ENCODE measurements around the gene DLGAP4.

Gene DLGAP4

GRCh38 chr20:36541227-36541767 is 235.2 kb downstream of the DLGAP4 start, which contains the start of gene MYL9:
Gene MYL9 (plus strand): TSS chr20:36541519. CDS start chr20:36544885, 3,366 bp downstream.
- H3K9me2 ChIP-seq (replicated peaks; ENCODE audit: control insufficient read depth, low read length): no peaks in the 10 kb centered on the region
- no peaks in the 10 kb centered on the region for H3K79me2 ChIP-seq (ENCODE audit: control insufficient read depth, low read length)
- peaks cover 15% of the 10 kb centered on the region for H3K4me1 ChIP-seq (ENCODE audit: control insufficient read depth, low read length)
- H3K9me3 ChIP-seq (ENCODE audit: control insufficient read depth, insufficient read depth, low read length): no peaks in the 10 kb centered on the region
- H3K27me3 ChIP-seq (ENCODE audit: control insufficient read depth, low read length): peaks cover 5% of the 10 kb centered on the region; the same call in 1 of the 2 replicates
- H3K27ac ChIP-seq (ENCODE audit: low read depth, low read length): no peak within 1 kb of the TSS
- no peaks in the 10 kb centered on the region for H3K36me3 ChIP-seq (ENCODE audit: control insufficient read depth, low read length)
- peak within 1 kb of the TSS; percentile 51 for H3K4me2 ChIP-seq (ENCODE audit: low read length)
- no peaks in the 10 kb centered on the region for H4K20me1 ChIP-seq (ENCODE audit: control insufficient read depth, insufficient read depth, low read depth, low read length)
- H3F3A ChIP-seq (ENCODE audit: control insufficient read depth, insufficient read depth): peaks cover 2% of the 10 kb centered on the region; the same call in 1 of the 2 replicates
- TF ChIP-seq EZH2phosphoT487 (IDR thresholded peaks at IDR 0.05; ENCODE audit: borderline replicate concordance, low read length) (no peak), CTCF (IDR thresholded peaks at IDR 0.05; ENCODE audit: low read depth, low read length, poor library complexity, severe bottlenecking) (no peak)
- H3K4me3 ChIP-seq (ENCODE audit: low read length): peak within 1 kb of the TSS; percentile 40; the same call in 1 of the 2 replicates

GRCh38 chr20:36541768-36542488 is 235.8 kb downstream of the DLGAP4 start:
- Histone ChIP-seq H3K27me3 (ENCODE audit: control insufficient read depth, low read length) (peaks cover 5% of the 10 kb centered on the region; the same call in 1 of the 2 replicates), H3K4me3 (ENCODE audit: low read length) (peak overlapping the region; percentile 40; the same call in 1 of the 2 replicates), H3K9me3 (ENCODE audit: control insufficient read depth, insufficient read depth, low read length) (no peaks in the 10 kb centered on the region), H4K20me1 (ENCODE audit: control insufficient read depth, insufficient read depth, low read depth, low read length) (no peaks in the 10 kb centered on the region), H3K27ac (ENCODE audit: low read depth, low read length) (no peak overlapping the region), H3F3A (ENCODE audit: control insufficient read depth, insufficient read depth) (peaks cover 2% of the 10 kb centered on the region; the same call in 1 of the 2 replicates), H3K79me2 (ENCODE audit: control insufficient read depth, low read length) (no peaks in the 10 kb centered on the region), H3K4me2 (ENCODE audit: low read length) (peak overlapping the region; percentile 51), H3K9me2 (replicated peaks; ENCODE audit: control insufficient read depth, low read length) (no peaks in the 10 kb centered on the region), H3K4me1 (ENCODE audit: control insufficient read depth, low read length) (peaks cover 10% of the 10 kb centered on the region), H3K36me3 (ENCODE audit: control insufficient read depth, low read length) (no peaks in the 10 kb centered on the region)
- peak; percentile 62 for TF ChIP-seq CTCF (IDR thresholded peaks at IDR 0.05; ENCODE audit: low read depth, low read length, poor library complexity, severe bottlenecking)
- TF ChIP-seq EZH2phosphoT487 (IDR thresholded peaks at IDR 0.05; ENCODE audit: borderline replicate concordance, low read length): no peak

- H3K27me3 ChIP-seq (ENCODE audit: control insufficient read depth, low read length): peaks cover 5% of the 10 kb centered on the region; the same call in 1 of the 2 replicates
- no peaks in the 10 kb centered on the region for H3K9me2 ChIP-seq (replicated peaks; ENCODE audit: control insufficient read depth, low read length)
- no peak overlapping the region for H3K27ac ChIP-seq (ENCODE audit: low read depth, low read length)
- H3K4me2 ChIP-seq (ENCODE audit: low read length): no peak overlapping the region
- H3K4me1 ChIP-seq (ENCODE audit: control insufficient read depth, low read length): peaks cover 9% of the 10 kb centered on the region
- H3K9me3 ChIP-seq (ENCODE audit: control insufficient read depth, insufficient read depth, low read length): no peaks in the 10 kb centered on the region
- H3F3A ChIP-seq (ENCODE audit: control insufficient read depth, insufficient read depth): peaks cover 2% of the 10 kb centered on the region; the same call in 1 of the 2 replicates
- no peaks in the 10 kb centered on the region for H3K36me3 ChIP-seq (ENCODE audit: control insufficient read depth, low read length)
- H3K4me3 ChIP-seq (ENCODE audit: low read length): no peak overlapping the region
- H3K79me2 ChIP-seq (ENCODE audit: control insufficient read depth, low read length): no peaks in the 10 kb centered on the region
- H4K20me1 ChIP-seq (ENCODE audit: control insufficient read depth, insufficient read depth, low read depth, low read length): no peaks in the 10 kb centered on the region
- TF ChIP-seq CTCF (IDR thresholded peaks at IDR 0.05; ENCODE audit: low read depth, low read length, poor library complexity, severe bottlenecking) (no peak), EZH2phosphoT487 (IDR thresholded peaks at IDR 0.05; ENCODE audit: borderline replicate concordance, low read length) (no peak)
These were observed 236.5 kb downstream of the DLGAP4 start for GRCh38 chr20:36542516-36543183.

Measured in DOHH2 (cell line).